SJSA1 (cell line): Measurements from ENCODE around the gene NAA10. TPM values are rescaled to one million over a fixed set of nuclear protein-coding genes. Genes with fewer than 3 reads are reported as not detected.

Experiments used
- DNase-seq, 2 experiments: peaks; one replicate each; pipeline ENCODE4 v3.0.0-alpha.2; 2015 to 2020; ENCODE audit warnings: low spot score in 2 of 2, low read depth in 1 of 2
- H3K27ac ChIP-seq: fragments of 250-450 bp; sonication (Bioruptor Pico); 2 replicates; pipeline ENCODE4 v1.5.1; 2020; ENCODE audit warnings: mild to moderate bottlenecking, moderate library complexity
- H3K27me3 ChIP-seq: fragments of 250-450 bp; sonication (Bioruptor Pico); replicated peaks from 2 replicates; pipeline ENCODE4 v1.5.1; 2020; ENCODE audit warnings: mild to moderate bottlenecking, moderate library complexity
- H3K36me3 ChIP-seq: fragments of 250-450 bp; sonication (Bioruptor Pico); 2 replicates; pipeline ENCODE4 v1.5.1; 2020; ENCODE audit warnings: mild to moderate bottlenecking
- H3K4me1 ChIP-seq: fragments of 250-450 bp; sonication (Bioruptor Pico); replicated peaks from 2 replicates; pipeline ENCODE4 v1.6.1; 2021; ENCODE audit warnings: mild to moderate bottlenecking
- H3K4me3 ChIP-seq: fragments of 250-450 bp; sonication (Bioruptor Pico); 2 replicates; pipeline ENCODE4 v1.5.1; 2020; ENCODE audit warnings: mild to moderate bottlenecking
- H3K9me3 ChIP-seq: fragments of 250-450 bp; sonication (Bioruptor Pico); replicated peaks from 2 replicates; pipeline ENCODE4 v1.5.1; 2020; ENCODE audit warnings: mild to moderate bottlenecking
- total RNA-seq: library from RNA; depleted of rRNA; stranded (reverse); fragments of >200 nt; shearing (Covaris generic); gene quantifications from 2 replicates; pipeline ENCODE4 v1.2.3, GENCODE V29; 2014

Gene NAA10
- total RNA-seq, 1 experiment from 2014 or later, result 155 TPM

DNA sequence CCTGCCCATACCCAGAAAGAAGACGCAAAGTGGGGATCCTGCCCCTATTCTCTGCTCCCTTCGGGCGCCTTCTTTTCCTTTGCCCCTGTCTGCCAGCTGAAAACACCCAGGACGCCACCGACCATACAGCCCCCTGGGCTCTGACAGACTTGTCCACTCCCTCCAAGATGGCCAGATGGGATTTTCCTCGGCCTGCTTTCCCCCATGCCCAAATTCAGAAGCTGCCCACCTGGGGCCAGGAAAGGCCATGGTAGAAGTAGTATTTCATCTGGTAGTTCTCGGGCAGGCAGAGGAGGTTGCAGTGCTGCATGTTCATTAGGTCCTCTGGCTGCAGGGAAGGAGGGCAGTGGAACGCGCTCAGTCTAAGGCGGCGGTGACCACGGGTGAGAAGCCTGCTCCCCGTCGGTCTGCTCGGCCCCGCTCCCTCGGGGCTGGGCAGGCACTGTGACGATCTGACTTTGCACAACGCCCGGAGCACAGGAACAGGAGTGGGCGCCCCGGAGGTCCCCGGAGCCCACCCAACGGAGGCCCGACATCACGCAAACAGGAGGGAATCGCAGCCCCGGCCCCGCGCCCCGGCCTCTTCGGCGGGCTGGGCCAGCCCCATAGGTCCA is 582 bp downstream of the NAA10 start:
- Histone ChIP-seq H3K36me3 (peaks cover 36% of the 10 kb centered on the region), H3K9me3 (no peaks in the 10 kb centered on the region), H3K4me3 (peak overlapping the region; percentile 99), H3K27ac (no peak overlapping the region), H3K4me1 (peaks cover 3% of the 10 kb centered on the region; the same call in 1 of the 2 replicates), H3K27me3 (no peaks in the 10 kb centered on the region)
- no peak for DNase-seq

DNA sequence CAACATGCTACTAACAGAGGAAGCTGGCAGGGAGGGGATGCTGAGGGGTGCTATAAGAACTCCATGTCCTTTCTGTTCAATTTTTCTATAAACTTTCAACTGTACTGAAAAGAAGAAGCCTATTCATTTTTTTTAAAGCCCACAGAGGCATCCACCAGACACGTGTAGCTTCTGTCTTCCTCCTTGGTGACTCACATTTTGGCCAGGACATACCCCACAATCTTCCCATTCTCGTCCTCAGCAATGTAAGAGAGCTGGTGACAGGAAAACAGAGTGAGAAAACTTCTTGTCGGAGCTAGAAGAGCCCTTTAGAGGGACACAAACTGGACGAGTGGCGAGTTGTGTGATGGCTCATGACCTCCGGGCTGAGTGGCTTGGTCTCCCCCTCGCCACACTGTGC is 1.1 kb downstream of the NAA10 start:
- H3K4me3 ChIP-seq, result peak overlapping the region; percentile 99
- no peaks in the 10 kb centered on the region for H3K27me3 ChIP-seq
- H3K27ac ChIP-seq, result no peak overlapping the region
- peaks cover 40% of the 10 kb centered on the region for H3K36me3 ChIP-seq
- H3K9me3 ChIP-seq, result no peaks in the 10 kb centered on the region
- peaks cover 3% of the 10 kb centered on the region; the same call in 1 of the 2 replicates for H3K4me1 ChIP-seq
- DNase-seq, result no peak

DNA sequence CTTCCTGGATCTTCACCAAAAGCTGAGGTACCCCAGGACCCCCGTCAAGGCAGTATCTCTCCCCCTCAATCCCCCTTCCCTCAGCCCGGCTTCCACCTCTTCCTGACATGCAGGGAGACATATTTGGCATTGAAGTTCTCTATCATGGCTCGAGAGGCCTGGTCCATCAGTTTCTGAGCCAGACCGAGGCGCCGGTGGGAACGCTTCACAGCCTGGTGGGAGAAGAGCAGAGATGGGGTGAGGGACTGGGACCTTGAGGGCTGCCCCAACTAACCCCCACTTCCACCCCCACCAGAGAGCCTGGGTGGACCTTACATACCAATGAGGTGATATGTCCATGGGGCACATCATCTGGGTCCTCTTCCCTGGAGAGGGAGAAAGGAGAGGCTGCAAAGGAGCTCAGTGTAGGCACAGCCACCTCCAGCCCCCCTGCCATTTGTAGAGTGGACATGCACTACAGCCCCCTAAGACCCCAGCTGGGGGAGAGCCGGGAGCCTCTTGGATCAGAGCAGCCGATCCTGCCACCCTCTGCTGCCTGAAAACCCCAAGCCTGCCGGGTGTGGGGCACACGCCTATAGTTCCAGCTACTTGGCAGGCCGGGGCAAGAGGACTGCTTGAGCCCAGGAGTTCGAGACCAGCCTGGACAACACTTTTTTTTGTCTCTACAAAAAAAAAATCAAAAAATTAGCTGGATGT is 2.5 kb downstream of the NAA10 start:
- Histone ChIP-seq H3K4me3 (no peak overlapping the region), H3K4me1 (peaks cover 8% of the 10 kb centered on the region), H3K36me3 (peaks cover 40% of the 10 kb centered on the region), H3K9me3 (no peaks in the 10 kb centered on the region), H3K27me3 (no peaks in the 10 kb centered on the region), H3K27ac (no peak overlapping the region)
- no peak for DNase-seq

DNA sequence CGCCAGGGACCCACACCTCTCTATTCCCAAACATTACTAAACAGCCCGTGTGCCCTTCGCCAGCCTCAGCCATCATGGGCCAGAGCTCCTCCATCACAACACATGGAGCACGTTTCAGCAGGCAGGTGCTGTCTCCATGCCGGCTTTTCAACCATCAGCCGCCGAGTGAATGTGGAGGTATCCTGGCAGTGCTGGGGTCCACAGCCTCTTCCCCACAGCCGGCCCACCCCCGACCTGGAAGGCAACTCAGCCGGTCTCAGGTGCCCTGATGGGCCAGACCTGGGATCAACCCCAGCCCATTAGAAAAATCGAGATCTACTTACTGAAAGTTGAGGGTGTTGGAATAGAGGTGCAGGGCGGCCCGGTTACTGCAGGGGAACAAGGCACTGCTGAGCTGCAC is 3.1 kb downstream of the NAA10 start:
- H3K27ac ChIP-seq, result no peak overlapping the region
- H3K9me3 ChIP-seq, result no peaks in the 10 kb centered on the region
- no peak overlapping the region for H3K4me3 ChIP-seq
- no peak for DNase-seq
- H3K27me3 ChIP-seq, result no peaks in the 10 kb centered on the region
- H3K4me1 ChIP-seq, result peaks cover 15% of the 10 kb centered on the region
- peaks cover 40% of the 10 kb centered on the region for H3K36me3 ChIP-seq

DNA sequence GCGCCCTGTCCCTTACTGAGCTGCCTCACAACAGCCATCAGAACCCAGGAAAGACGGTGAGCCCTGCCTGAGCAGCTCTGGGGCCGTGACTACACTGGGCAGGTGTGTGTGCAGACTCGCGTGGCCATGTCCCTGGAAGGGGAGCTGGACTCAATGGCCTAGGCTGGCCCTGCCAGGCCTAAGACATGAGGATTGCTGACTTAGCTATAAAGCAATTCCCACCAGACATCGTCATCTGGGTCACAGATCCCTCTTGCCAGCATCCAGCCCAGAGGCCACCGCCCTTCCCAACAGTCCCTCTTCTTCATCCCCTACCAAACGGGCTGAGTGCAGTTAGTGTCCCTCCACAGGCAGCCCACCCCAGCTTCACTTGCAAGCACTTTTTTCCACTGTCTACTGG is 3.7 kb downstream of the NAA10 start:
- peaks cover 15% of the 10 kb centered on the region for H3K4me1 ChIP-seq
- H3K27ac ChIP-seq, result no peak overlapping the region
- no peak overlapping the region for H3K4me3 ChIP-seq
- H3K27me3 ChIP-seq, result no peaks in the 10 kb centered on the region
- DNase-seq, result no peak
- H3K9me3 ChIP-seq, result no peaks in the 10 kb centered on the region
- peaks cover 40% of the 10 kb centered on the region for H3K36me3 ChIP-seq

DNA sequence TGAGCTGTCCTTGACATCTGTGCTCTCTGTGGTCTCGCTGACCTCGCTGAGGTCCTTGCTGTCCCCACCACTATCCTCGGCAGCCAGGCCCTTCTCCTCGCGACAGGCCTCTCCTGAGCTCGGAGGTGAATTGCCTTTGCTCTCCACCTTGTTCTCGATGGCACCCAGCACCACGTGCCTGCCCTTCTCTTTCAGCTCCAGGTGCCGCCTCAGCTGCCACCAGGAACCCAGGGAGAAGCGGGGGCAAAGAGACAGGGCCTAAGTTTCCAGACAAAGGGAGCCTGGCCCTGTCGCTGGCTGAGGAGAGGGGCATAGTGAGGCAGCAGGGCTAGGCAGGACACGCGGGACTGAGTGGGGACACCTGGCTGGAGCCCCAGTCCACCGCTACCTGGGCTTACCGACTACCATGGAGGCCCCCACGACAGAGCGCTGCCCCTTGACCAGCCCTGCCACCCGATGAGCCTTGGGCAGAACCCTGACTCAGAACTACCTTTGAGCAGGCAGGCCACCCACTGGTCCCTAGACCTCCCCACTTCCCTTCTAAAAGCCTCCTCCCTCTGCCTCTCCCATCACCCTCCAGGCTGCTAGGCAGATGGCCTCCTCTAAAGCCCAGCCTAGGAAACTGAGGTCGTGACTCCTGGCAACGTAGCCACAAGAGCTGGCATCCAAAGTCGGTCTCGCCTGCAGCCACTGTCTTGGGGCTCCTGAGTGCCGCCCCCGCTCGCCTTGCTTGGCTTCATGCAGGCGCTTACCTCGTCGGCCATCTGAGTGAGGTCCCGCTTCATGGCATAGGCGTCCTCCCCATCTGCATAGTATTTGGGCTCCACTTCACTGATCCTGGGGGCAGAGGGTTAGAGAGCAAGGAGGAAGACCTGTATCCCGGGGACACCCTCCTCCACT is 4.6 kb downstream of the NAA10 start:
- peaks cover 40% of the 10 kb centered on the region for H3K36me3 ChIP-seq
- H3K27me3 ChIP-seq, result no peaks in the 10 kb centered on the region
- DNase-seq, result no peak
- peaks cover 12% of the 10 kb centered on the region for H3K4me1 ChIP-seq
- H3K27ac ChIP-seq, result no peak overlapping the region
- H3K4me3 ChIP-seq, result no peak overlapping the region
- H3K9me3 ChIP-seq, result no peaks in the 10 kb centered on the region

DNA sequence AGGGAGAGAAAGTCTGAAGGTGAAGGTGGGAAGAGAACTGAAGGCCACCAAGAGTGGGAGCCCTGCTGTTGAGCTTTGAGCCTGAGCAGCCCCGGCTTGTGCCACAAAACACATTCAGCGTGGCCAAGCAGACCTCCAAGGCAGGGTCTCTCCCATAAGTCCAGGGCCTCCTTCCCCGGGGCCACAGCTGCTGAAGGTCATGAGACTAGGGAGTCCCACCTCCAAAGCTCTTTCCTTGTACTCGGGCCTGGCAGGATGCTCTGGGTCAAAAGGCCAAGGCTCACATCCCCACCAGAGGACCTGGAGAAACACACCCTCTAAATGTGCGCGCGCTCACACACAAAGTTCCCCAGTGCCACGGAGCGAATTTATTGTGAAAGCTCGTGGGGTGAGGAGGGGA is 5.3 kb downstream of the NAA10 start:
- H3K9me3 ChIP-seq, result no peaks in the 10 kb centered on the region
- H3K27me3 ChIP-seq, result no peaks in the 10 kb centered on the region
- H3K36me3 ChIP-seq, result peaks cover 38% of the 10 kb centered on the region
- no peak overlapping the region for H3K27ac ChIP-seq
- DNase-seq, result no peak
- H3K4me1 ChIP-seq, result peaks cover 12% of the 10 kb centered on the region
- no peak overlapping the region for H3K4me3 ChIP-seq

DNA sequence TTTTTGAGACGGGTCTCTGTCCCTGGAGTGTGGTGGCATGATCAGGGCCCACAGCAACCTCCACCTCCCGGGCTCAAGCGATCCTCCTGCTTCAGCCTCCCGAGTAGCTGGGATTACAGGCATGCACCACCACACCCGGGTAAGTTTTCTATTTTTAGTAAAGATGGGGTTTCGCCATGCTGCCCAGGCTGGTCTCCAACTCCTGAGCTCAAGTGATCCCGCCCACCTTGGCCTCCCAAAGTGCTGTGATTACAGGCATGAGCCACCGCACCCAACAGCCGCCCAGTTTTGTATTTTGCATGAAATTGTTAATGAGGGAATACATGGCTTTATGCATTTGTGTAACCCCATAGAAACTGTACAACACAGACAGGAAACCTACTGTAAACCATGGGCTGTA is 6.0 kb downstream of the NAA10 start:
- Histone ChIP-seq H3K9me3 (no peaks in the 10 kb centered on the region), H3K27ac (no peak overlapping the region), H3K27me3 (no peaks in the 10 kb centered on the region), H3K36me3 (peaks cover 35% of the 10 kb centered on the region), H3K4me1 (peaks cover 12% of the 10 kb centered on the region), H3K4me3 (no peak overlapping the region)
- no peak for DNase-seq

DNA sequence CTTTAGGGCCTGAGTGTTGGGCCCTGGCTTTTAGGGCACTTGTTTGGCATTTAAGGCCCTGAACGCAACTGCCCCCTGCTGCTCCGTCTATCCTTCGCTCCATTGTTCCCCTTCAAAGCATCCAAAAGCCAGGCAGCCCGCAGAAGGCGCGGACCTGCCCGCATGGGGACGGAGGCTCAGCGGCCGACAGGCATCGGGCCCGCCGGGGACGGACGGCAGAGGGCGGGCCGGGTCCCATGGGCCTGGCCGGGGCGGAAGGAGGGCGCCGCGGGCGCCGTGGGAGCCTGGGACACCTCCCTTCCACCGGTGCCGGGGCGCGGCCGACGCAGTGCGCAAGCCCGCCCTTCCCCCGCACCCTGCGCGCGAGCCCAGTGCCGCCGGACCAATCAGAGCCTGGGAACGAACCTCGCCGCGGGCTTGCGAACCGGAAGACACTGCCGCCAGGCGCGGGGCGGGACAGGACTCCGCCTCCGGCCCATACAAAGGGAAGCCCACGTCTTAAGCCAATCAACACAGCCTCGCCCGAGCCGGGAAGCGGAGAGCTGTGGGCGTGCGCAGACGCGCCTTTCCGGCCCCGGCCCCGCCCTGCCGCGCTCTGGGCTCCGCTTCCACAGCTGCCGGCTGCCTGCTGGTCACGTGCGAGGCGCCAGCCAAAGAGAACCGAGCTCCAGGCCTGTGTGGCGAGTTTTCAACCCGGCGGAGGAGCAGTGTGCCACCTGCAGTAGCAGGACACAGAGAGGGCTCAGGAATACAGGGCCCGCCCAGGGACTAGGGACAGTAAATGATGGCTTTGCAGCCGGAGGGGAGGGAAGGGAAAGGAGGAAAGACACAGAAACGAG is 6.7 kb downstream of the NAA10 start:
- peak; percentile 95 for DNase-seq

DNA sequence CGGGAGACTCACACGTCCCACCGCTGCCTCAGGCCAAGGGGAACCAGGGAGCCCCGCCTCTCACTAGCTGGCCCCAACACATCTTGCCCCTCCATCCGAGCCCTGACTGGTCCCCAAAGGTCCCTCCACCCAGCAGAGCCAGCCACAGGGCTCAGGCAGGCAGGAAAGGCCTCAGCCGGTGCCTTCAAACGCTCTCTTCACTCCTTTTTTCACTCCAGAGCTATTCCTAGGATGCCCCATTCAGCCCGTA is 7.2 kb downstream of the NAA10 start:
- H3K4me1 ChIP-seq, result peaks cover 12% of the 10 kb centered on the region
- peak overlapping the region; percentile 93 for H3K27ac ChIP-seq
- H3K4me3 ChIP-seq, result peak overlapping the region; percentile 58
- peaks cover 30% of the 10 kb centered on the region for H3K36me3 ChIP-seq
- no peaks in the 10 kb centered on the region for H3K27me3 ChIP-seq
- DNase-seq, result no peak
- no peaks in the 10 kb centered on the region for H3K9me3 ChIP-seq

More for the DNA sequence above, 6.7 kb downstream of the NAA10 start:
- H3K4me1 ChIP-seq, result peaks cover 12% of the 10 kb centered on the region
- peaks cover 31% of the 10 kb centered on the region for H3K36me3 ChIP-seq
- H3K9me3 ChIP-seq, result no peaks in the 10 kb centered on the region
- no peaks in the 10 kb centered on the region for H3K27me3 ChIP-seq
- peak overlapping the region; percentile 58 for H3K4me3 ChIP-seq
- peak overlapping the region; percentile 93 for H3K27ac ChIP-seq

DNA sequence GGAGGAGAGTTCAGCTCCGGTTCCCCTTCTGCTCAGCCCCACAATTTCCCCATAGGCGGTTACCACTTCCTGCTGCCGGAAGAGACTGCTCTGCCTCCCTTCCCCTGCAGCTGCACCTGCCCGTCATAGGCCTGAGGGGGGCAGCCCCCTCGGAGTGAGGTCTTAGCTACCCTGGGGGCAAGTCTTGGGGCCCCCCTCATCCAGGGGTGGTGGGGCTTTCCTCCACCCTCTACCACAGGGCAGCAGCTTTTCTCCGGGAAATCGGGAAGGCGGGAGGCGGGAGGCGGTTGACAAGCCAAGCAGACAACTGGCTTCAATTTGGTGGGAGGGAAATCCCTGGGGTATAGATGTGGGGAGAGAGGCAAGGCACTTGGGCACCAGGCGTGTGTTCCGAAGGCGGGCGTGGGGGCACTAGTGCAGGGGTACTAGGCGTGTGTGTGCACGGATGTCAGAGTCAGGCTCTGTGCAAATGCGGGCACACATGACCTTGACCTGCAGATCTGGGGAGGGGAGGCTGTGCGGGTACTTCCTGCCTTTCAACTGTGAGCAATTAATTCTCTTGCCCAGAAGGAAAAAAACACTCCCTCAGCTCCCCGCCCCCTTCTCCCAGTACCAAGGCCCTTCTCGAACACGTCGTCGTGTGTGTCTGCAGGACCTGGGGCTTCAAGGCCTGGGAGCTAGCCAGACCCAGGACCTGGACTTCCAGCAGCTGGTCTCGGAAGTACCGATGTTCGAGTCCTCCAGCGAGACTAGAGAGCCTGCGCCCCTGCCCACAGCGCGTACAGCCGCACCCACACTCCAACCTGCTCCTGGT is 7.8 kb downstream of the NAA10 start:
- H3K4me1 ChIP-seq, result peaks cover 12% of the 10 kb centered on the region
- H3K4me3 ChIP-seq, result peak overlapping the region; percentile 58

DNA sequence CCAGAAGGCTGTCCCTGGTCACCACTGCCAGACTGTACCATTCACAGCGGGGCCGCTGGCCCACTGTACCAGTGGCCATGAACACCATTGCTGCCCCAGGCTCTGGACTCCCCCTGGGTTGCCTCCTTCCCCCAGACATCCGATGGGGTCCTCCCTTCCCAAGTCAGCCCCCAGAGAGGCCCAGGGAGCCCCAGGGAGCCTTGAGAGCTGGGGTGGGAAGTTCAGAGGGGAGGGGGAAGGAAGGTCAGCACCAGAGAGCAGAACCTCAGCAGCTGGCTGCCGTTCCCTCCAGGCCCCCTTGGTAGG is 8.3 kb downstream of the NAA10 start:
- Histone ChIP-seq H3K4me1 (peaks cover 12% of the 10 kb centered on the region), H3K4me3 (no peak overlapping the region), H3K9me3 (no peaks in the 10 kb centered on the region), H3K27me3 (no peaks in the 10 kb centered on the region), H3K36me3 (peaks cover 20% of the 10 kb centered on the region), H3K27ac (no peak overlapping the region)
- no peak for DNase-seq

More for the DNA sequence above, 7.8 kb downstream of the NAA10 start:
- Histone ChIP-seq H3K36me3 (peaks cover 25% of the 10 kb centered on the region), H3K9me3 (no peaks in the 10 kb centered on the region), H3K27me3 (no peaks in the 10 kb centered on the region), H3K27ac (peak overlapping the region; percentile 93)
- DNase-seq, result no peak
